Measurements from ENCODE around the gene BCKDK.

BCKDK gene

DNA sequence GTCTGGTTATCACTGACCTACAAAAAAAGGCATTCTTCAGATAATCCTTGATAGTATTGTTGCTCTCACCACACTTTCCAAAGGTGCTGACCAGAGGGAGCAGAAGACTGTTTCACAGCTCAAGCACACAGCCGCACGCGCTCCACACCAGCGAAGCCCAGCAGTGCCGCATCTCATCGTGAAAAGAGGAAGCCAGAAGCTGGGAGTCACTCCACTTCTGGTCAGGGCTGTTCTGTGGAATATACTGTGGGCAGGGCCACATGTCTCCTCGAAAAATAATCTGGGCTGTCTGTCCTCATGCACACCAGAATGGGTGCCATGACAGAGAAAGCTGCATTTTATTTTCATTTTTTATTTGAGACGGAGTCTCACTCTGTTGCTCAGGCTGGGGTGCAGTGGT lies 49.0 kb downstream of the BCKDK start:
- no peak overlapping the region for H3K4me3 ChIP-seq (replicated peaks; ENCODE audit: low read depth, low read length)
- TF ChIP-seq, protein P1, sequence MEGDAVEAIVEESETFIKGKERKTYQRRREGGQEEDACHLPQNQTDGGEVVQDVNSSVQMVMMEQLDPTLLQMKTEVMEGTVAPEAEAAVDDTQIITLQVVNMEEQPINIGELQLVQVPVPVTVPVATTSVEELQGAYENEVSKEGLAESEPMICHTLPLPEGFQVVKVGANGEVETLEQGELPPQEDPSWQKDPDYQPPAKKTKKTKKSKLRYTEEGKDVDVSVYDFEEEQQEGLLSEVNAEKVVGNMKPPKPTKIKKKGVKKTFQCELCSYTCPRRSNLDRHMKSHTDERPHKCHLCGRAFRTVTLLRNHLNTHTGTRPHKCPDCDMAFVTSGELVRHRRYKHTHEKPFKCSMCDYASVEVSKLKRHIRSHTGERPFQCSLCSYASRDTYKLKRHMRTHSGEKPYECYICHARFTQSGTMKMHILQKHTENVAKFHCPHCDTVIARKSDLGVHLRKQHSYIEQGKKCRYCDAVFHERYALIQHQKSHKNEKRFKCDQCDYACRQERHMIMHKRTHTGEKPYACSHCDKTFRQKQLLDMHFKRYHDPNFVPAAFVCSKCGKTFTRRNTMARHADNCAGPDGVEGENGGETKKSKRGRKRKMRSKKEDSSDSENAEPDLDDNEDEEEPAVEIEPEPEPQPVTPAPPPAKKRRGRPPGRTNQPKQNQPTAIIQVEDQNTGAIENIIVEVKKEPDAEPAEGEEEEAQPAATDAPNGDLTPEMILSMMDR (IDR thresholded peaks at IDR 0.05; ENCODE audit: low read length, missing control alignments), result no peak
- no peak for DNase-seq (ENCODE audit: low read depth)
